Activated naive CD8-positive, alpha-beta T cell treated with anti-CD3 and anti-CD28 coated beads, Interleukin-2, amount 10 ng/mL, durations not matched to agents 7 days and 5 days (primary cell): ENCODE measurements around the gene DCTN5. TPM values are rescaled to one million over a fixed set of nuclear protein-coding genes. Genes with fewer than 3 reads are reported as not detected.
A peak's percentile ranks its signal among the peaks of the same experiment; 100 is the strongest.

ENCODE experiments used
- ATAC-seq: fragments of 150-1000 bp; cut with Tn5 transposase; one replicate; pipeline ENCODE4 v1.10.0; 2021; ENCODE audit warnings: low read depth, moderate library complexity
- POLR2A ChIA-PET: fragments of 350-600 bp; sonication (Branson Sonifier 250); formaldehyde crosslinking; loops from one replicate; lab custom pipeline; 2021; ENCODE audit warnings: antibody characterized with exemption; lab: Charles Lee
- DNase-seq: peaks from one replicate; pipeline ENCODE4 v3.0.0; 2021
- H3K27ac Mint-ChIP-seq: one replicate; pipeline ENCODE4 v1.8.0; 2022; ENCODE audit warnings: mild to moderate bottlenecking, mixed read lengths
- H3K27me3 Mint-ChIP-seq: one replicate; pipeline ENCODE4 v1.8.0; 2022; ENCODE audit warnings: mild to moderate bottlenecking, moderate library complexity, mixed read lengths
- H3K36me3 Mint-ChIP-seq: one replicate; pipeline ENCODE4 v1.8.0; 2021; ENCODE audit warnings: mild to moderate bottlenecking, mixed read lengths
- H3K4me1 Mint-ChIP-seq: one replicate; pipeline ENCODE4 v1.8.0; 2021; ENCODE audit warnings: mixed read lengths
- H3K4me3 Mint-ChIP-seq: one replicate; pipeline ENCODE4 v1.8.0; 2022; ENCODE audit warnings: mild to moderate bottlenecking, moderate library complexity, mixed read lengths
- H3K9me3 Mint-ChIP-seq: one replicate; pipeline ENCODE4 v1.8.0; 2021; ENCODE audit warnings: mixed read lengths
- total RNA-seq, 2 experiments: library from RNA; stranded (reverse); gene quantifications; one replicate each; pipeline ENCODE4 v1.2.3, GENCODE V29; 2021

The DCTN5 gene
- total RNA-seq, 2 experiments from 2014 or later = 83.9 to 89.3 TPM

- no peak for ATAC-seq
These were observed 49.7 kb downstream of the DCTN5 start for GRCh38 chr16:23690771-23691482.

GRCh38 chr16:23691483-23692189 lies 50.4 kb downstream of the DCTN5 start:
- peaks cover 37% of the 10 kb centered on the region for H3K36me3 Mint-ChIP-seq
- POLR2A ChIA-PET = interaction anchor here (0.5 to 3.8 kb wide), 2 partner anchors 12 to 851 kb away, joined by 4 to 21 read pairs; partner anchors contain the start of gene PLK1
- no peak overlapping the region for H3K27ac Mint-ChIP-seq
- DNase-seq (no peak), ATAC-seq (no peak)
- H3K4me1 Mint-ChIP-seq = peaks cover 6% of the 10 kb centered on the region
- H3K9me3 Mint-ChIP-seq = no peaks in the 10 kb centered on the region
- H3K4me3 Mint-ChIP-seq = no peak overlapping the region
- no peaks in the 10 kb centered on the region for H3K27me3 Mint-ChIP-seq

More at GRCh38 chr16:23690771-23691482, 49.7 kb downstream of the DCTN5 start:
- DNase-seq = no peak
- Mint-ChIP-seq H3K36me3 (peaks cover 39% of the 10 kb centered on the region), H3K27me3 (no peaks in the 10 kb centered on the region), H3K27ac (no peak overlapping the region), H3K9me3 (no peaks in the 10 kb centered on the region), H3K4me3 (no peak overlapping the region), H3K4me1 (peaks cover 6% of the 10 kb centered on the region)
- POLR2A ChIA-PET = interaction anchor here (1.2 to 3.8 kb wide), 2 partner anchors 12 to 50 kb away, joined by 3 to 21 read pairs; partner anchors contain the start of genes PALB2 and PLK1

GRCh38 chr16:23692190-23692837 lies 51.0 kb downstream of the DCTN5 start:
- POLR2A ChIA-PET = interaction anchor here (0.5 to 1.1 kb wide), 3 partner anchors 8 to 851 kb away, joined by 3 to 4 read pairs (median 3); partner anchors contain the start of gene PLK1
- ATAC-seq = no peak
- Mint-ChIP-seq H3K27ac (no peak overlapping the region), H3K4me3 (no peak overlapping the region), H3K4me1 (peaks cover 6% of the 10 kb centered on the region), H3K36me3 (peaks cover 31% of the 10 kb centered on the region), H3K9me3 (no peaks in the 10 kb centered on the region), H3K27me3 (no peaks in the 10 kb centered on the region)
- DNase-seq = no peak

GRCh38 chr16:23694265-23694643 lies 53.0 kb downstream of the DCTN5 start:
- Mint-ChIP-seq H3K4me3 (peak overlapping the region; percentile 10), H3K4me1 (peaks cover 6% of the 10 kb centered on the region), H3K27ac (no peak overlapping the region), H3K9me3 (no peaks in the 10 kb centered on the region), H3K36me3 (peaks cover 16% of the 10 kb centered on the region), H3K27me3 (peaks cover 4% of the 10 kb centered on the region)
- DNase-seq (no peak), ATAC-seq (no peak)
- POLR2A ChIA-PET = interaction anchor here (0.9 to 1.1 kb wide), 2 partner anchors 14 to 16 kb away, joined by 3 read pairs; partner anchors contain the start of gene PLK1

DNA sequence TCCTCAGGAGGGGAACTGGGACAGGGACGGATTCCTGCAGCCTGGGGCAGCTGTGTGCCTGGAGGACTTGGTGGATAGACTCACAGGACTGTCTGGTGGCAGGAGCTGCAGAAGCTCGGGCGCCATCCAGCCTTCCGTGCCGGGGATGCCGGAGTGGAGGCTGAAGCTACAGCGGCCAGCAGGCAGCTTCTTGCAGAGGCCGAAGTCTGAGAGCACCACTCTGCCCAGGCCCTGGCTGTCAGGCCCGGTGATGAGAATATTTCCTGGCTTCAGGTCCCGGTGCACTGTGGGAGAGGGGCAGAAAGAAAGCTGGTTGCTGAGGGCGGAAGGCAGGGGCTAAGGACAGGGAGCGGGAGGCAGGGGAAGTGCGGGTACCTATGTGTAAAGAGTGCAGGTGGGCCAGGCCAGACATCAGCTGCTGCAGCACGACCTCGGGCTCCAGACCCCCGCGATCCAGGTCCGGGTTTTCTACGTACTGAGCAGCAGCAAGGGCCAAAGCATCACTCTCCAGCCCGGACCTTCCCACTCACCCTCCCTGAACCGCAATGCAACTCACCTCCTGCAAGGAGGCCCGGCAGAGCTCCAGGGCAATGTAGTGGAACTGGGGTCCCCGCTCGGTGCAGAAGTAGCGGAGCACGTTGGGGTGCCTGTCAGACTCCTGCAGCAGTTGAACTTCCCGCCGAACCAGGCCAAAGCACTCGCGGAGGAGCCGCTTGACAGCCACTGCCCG lies 53.5 kb downstream of the DCTN5 start:
- peaks cover 6% of the 10 kb centered on the region for H3K4me1 Mint-ChIP-seq
- no peak overlapping the region for H3K27ac Mint-ChIP-seq
- H3K4me3 Mint-ChIP-seq = peak overlapping the region; percentile 10
- DNase-seq (no peak), ATAC-seq (peak; percentile 32)
- H3K9me3 Mint-ChIP-seq = no peaks in the 10 kb centered on the region
- POLR2A ChIA-PET = interaction anchor here (0.5 to 1.1 kb wide), 4 partner anchors 15 to 360 kb away, joined by 3 to 10 read pairs (median 4); partner anchors contain the start of gene PLK1
- peaks cover 12% of the 10 kb centered on the region for H3K36me3 Mint-ChIP-seq
- peaks cover 4% of the 10 kb centered on the region for H3K27me3 Mint-ChIP-seq

DNA sequence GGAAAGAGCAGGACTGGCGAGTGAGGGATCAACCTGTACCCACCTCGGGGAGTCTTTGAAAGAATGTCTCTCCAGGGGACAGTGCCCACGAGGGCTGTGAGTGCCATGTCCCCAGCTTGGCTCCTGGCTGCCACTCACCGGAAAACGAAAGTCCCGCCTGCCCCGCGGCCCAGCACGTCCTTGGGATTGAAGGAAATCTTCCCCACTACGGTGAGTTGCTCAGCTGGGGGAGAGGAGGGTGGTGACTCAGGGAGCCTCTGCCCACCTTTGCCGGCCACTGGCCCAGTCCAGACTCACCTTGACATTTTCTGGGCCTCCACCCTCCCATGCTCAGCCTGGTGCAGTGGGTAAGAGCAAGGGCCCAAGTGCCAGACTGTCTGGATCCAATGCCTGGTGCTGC lies 54.5 kb downstream of the DCTN5 start:
- POLR2A ChIA-PET = interaction anchor here (0.7 kb wide), 1 partner anchor 361 kb away, joined by 10 read pairs; no protein-coding TSS in a partner anchor
- no peaks in the 10 kb centered on the region for H3K9me3 Mint-ChIP-seq
- ATAC-seq = no peak
- peaks cover 6% of the 10 kb centered on the region for H3K4me1 Mint-ChIP-seq
- H3K36me3 Mint-ChIP-seq = peaks cover 8% of the 10 kb centered on the region
- H3K27ac Mint-ChIP-seq = no peak overlapping the region
- no peak overlapping the region for H3K4me3 Mint-ChIP-seq
- H3K27me3 Mint-ChIP-seq = peaks cover 5% of the 10 kb centered on the region
- no peak for DNase-seq

GRCh38 chr16:23699100-23699499 lies 57.8 kb downstream of the DCTN5 start:
- H3K27ac Mint-ChIP-seq = no peak overlapping the region

GRCh38 chr16:23700093-23700492 lies 58.8 kb downstream of the DCTN5 start:
- ATAC-seq (no peak), DNase-seq (no peak)
- POLR2A ChIA-PET = no interaction called here
- Mint-ChIP-seq H3K27ac (no peak overlapping the region), H3K4me1 (peaks cover 2% of the 10 kb centered on the region), H3K9me3 (peaks cover 3% of the 10 kb centered on the region), H3K36me3 (peaks cover 2% of the 10 kb centered on the region), H3K27me3 (peaks cover 10% of the 10 kb centered on the region), H3K4me3 (no peak overlapping the region)

More at GRCh38 chr16:23699100-23699499, 57.8 kb downstream of the DCTN5 start:
- H3K9me3 Mint-ChIP-seq = peaks cover 3% of the 10 kb centered on the region
- DNase-seq = no peak
- H3K36me3 Mint-ChIP-seq = peaks cover 2% of the 10 kb centered on the region
- no peak overlapping the region for H3K4me3 Mint-ChIP-seq
- peaks cover 6% of the 10 kb centered on the region for H3K4me1 Mint-ChIP-seq
- H3K27me3 Mint-ChIP-seq = peaks cover 10% of the 10 kb centered on the region
- POLR2A ChIA-PET = no interaction called here
- peak; percentile 54 for ATAC-seq

DNA sequence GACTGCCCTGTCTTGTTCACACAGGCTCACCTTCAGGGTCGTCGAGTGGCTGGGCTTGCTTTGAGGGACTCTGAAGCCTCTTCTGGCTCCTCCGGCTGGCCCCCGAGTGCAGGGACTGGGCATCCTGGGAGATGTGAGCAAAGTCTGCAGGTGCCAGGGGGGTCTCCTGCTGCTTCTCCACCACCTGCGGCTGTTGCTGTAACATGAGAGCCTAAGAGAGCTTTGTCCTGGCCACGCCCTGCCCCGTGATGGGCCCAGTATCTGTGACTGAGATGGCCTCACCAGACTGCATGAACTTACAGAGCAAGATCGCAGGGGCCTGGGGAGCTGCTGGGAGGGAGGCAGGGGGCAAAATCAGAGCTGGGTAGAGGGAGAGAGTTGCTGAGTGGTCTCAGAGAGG lies 59.2 kb downstream of the DCTN5 start:
- POLR2A ChIA-PET = no interaction called here
- DNase-seq (no peak), ATAC-seq (no peak)
- no peak overlapping the region for H3K27ac Mint-ChIP-seq
- no peak overlapping the region for H3K4me3 Mint-ChIP-seq
- H3K27me3 Mint-ChIP-seq = peaks cover 10% of the 10 kb centered on the region
- H3K4me1 Mint-ChIP-seq = peaks cover 2% of the 10 kb centered on the region
- peaks cover 2% of the 10 kb centered on the region for H3K36me3 Mint-ChIP-seq
- H3K9me3 Mint-ChIP-seq = peaks cover 3% of the 10 kb centered on the region

- no peak for DNase-seq
- POLR2A ChIA-PET = interaction anchor here (0.7 kb wide), 2 partner anchors 22 to 91 kb away, joined by 3 read pairs; no protein-coding TSS in a partner anchor
These were observed 59.8 kb downstream of the DCTN5 start for GRCh38 chr16:23701045-23701444.

GRCh38 chr16:23702951-23703350 lies 61.7 kb downstream of the DCTN5 start:
- no peak for ATAC-seq
- POLR2A ChIA-PET = no interaction called here
- peaks cover 6% of the 10 kb centered on the region for H3K27me3 Mint-ChIP-seq

More at GRCh38 chr16:23701045-23701444, 59.8 kb downstream of the DCTN5 start:
- peaks cover 2% of the 10 kb centered on the region for H3K4me1 Mint-ChIP-seq
- H3K4me3 Mint-ChIP-seq = no peak overlapping the region
- H3K27ac Mint-ChIP-seq = no peak overlapping the region
- H3K27me3 Mint-ChIP-seq = peaks cover 10% of the 10 kb centered on the region
- H3K36me3 Mint-ChIP-seq = peaks cover 2% of the 10 kb centered on the region
- no peak for ATAC-seq
- H3K9me3 Mint-ChIP-seq = peaks cover 3% of the 10 kb centered on the region

GRCh38 chr16:23704772-23705516 lies 63.7 kb downstream of the DCTN5 start:
- H3K4me3 Mint-ChIP-seq = no peak overlapping the region
- H3K9me3 Mint-ChIP-seq = peaks cover 3% of the 10 kb centered on the region
- POLR2A ChIA-PET = no interaction called here
- ATAC-seq = no peak
- no peak for DNase-seq
- peaks cover 11% of the 10 kb centered on the region for H3K27me3 Mint-ChIP-seq
- peaks cover 2% of the 10 kb centered on the region for H3K36me3 Mint-ChIP-seq
- H3K27ac Mint-ChIP-seq = no peak overlapping the region
- no peaks in the 10 kb centered on the region for H3K4me1 Mint-ChIP-seq

More at GRCh38 chr16:23702951-23703350, 61.7 kb downstream of the DCTN5 start:
- Mint-ChIP-seq H3K9me3 (peaks cover 3% of the 10 kb centered on the region), H3K4me1 (peaks cover 2% of the 10 kb centered on the region), H3K4me3 (no peak overlapping the region), H3K36me3 (peaks cover 2% of the 10 kb centered on the region), H3K27ac (no peak overlapping the region)
- DNase-seq = no peak
